A549 (cell line): ENCODE data around the gene VIPR2.

Experiments used
- CBX2 ChIP-seq: fragments of 200-600 bp; sonication (generic); IDR thresholded peaks from 2 replicates; pipeline ENCODE4 v1.6.1; 2016; ENCODE audit warnings: low read depth, mild to moderate bottlenecking, borderline replicate concordance
- CEBPB ChIP-seq, 2 experiments: fragments of >200 bp in 1 of 2; sonication (Bioruptor Twin) in 1 of 2; formaldehyde crosslinking in 1 of 2; IDR thresholded peaks; 2 replicates each; pipeline ENCODE4 v1.6.1; 2012 to 2016
- CHD4 ChIP-seq: fragments of 200-600 bp; sonication (generic); IDR thresholded peaks from 2 replicates; pipeline ENCODE4 v1.6.1; 2016; ENCODE audit warnings: antibody characterized with exemption, mild to moderate bottlenecking, borderline replicate concordance
- KDM1A ChIP-seq: fragments of 200-600 bp; sonication (generic); IDR thresholded peaks from 2 replicates; pipeline ENCODE4 v1.6.1; 2016; ENCODE audit warnings: low read depth, mild to moderate bottlenecking
- PHF8 ChIP-seq: fragments of 200-600 bp; sonication (generic); IDR thresholded peaks from 2 replicates; pipeline ENCODE4 v1.6.1; 2016; ENCODE audit warnings: low read depth, mild to moderate bottlenecking, antibody characterized with exemption, moderate library complexity, borderline replicate concordance
- POLR2A ChIP-seq: IDR thresholded peaks from 2 replicates; pipeline ENCODE4 v1.6.1; 2012; ENCODE audit warnings: mild to moderate bottlenecking, low read length
- RCOR1 ChIP-seq: fragments of 150-350 bp; IDR thresholded peaks from 2 replicates; pipeline ENCODE4 v1.6.1; 2014; ENCODE audit warnings: antibody characterized with exemption, low read length, low read depth
- RFX5 ChIP-seq: fragments of 450-650 bp; IDR thresholded peaks from 2 replicates; pipeline ENCODE4 v1.7.1; 2014; ENCODE audit warnings: antibody characterized with exemption, mild to moderate bottlenecking, moderate library complexity
- RNF2 ChIP-seq: fragments of 200-600 bp; sonication (generic); IDR thresholded peaks from 2 replicates; pipeline ENCODE4 v1.6.1; 2016; ENCODE audit warnings: low read depth, mild to moderate bottlenecking, antibody characterized with exemption, moderate library complexity, borderline replicate concordance
- SREBF2 ChIP-seq: fragments of 450-650 bp; IDR thresholded peaks from 2 replicates; pipeline ENCODE4 v1.6.1; 2014; ENCODE audit warnings: mild to moderate bottlenecking, moderate library complexity
- TP53 ChIP-seq: fragments of 250-450 bp; sonication (Bioruptor Pico); IDR thresholded peaks from 2 replicates; pipeline ENCODE4 v1.5.0; 2021; ENCODE audit warnings: mild to moderate bottlenecking, moderate library complexity
- ZNF302 ChIP-seq: fragments of 250-450 bp; sonication (Bioruptor Pico); IDR thresholded peaks from 2 replicates; pipeline ENCODE4 v1.9.0; 2021; ENCODE audit warnings: inconsistent platforms, mild to moderate bottlenecking, moderate library complexity
- TF ChIP-seq, protein P1 (sequence below): fragments of >200 bp; sonication (Bioruptor Twin); formaldehyde crosslinking; IDR thresholded peaks from 3 replicates; pipeline ENCODE4 v1.5.1; 2016
- TF ChIP-seq, protein P2 (sequence below): IDR thresholded peaks from 2 replicates; pipeline ENCODE4 v1.6.1; 2012

DNA sequence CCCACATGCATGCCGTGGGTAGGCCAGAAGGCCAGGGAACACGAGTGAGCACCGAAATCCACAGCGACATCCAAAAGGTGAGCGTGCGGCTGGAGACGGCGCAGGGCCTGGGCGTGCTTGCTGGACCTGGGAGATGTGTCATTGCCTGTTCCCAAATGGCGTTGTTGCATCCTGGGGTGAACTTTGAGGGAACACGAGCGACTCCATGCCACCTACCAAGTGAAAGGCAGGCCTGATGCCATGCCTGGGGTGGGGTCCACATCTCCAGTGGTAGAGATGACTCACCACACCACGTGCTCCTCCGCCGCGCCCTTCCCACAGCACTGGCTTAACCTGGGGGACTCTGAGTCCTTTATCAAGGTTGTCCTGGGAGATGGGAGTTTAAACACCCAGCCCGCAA, 24.7 kb upstream of the VIPR2 start:
- TF ChIP-seq, protein P1, sequence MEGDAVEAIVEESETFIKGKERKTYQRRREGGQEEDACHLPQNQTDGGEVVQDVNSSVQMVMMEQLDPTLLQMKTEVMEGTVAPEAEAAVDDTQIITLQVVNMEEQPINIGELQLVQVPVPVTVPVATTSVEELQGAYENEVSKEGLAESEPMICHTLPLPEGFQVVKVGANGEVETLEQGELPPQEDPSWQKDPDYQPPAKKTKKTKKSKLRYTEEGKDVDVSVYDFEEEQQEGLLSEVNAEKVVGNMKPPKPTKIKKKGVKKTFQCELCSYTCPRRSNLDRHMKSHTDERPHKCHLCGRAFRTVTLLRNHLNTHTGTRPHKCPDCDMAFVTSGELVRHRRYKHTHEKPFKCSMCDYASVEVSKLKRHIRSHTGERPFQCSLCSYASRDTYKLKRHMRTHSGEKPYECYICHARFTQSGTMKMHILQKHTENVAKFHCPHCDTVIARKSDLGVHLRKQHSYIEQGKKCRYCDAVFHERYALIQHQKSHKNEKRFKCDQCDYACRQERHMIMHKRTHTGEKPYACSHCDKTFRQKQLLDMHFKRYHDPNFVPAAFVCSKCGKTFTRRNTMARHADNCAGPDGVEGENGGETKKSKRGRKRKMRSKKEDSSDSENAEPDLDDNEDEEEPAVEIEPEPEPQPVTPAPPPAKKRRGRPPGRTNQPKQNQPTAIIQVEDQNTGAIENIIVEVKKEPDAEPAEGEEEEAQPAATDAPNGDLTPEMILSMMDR = no peak
- TF ChIP-seq KDM1A (no peak), POLR2A (no peak), RFX5 (no peak), RNF2 (no peak), CBX2 (no peak), ZNF302 (no peak), CEBPB (IDR thresholded peaks at IDR 0.05) (no peak), SREBF2 (no peak), RCOR1 (no peak), PHF8 (no peak), CHD4 (no peak), TP53 (CRISPR knock-in tag) (no peak)
- TF ChIP-seq, protein P2, sequence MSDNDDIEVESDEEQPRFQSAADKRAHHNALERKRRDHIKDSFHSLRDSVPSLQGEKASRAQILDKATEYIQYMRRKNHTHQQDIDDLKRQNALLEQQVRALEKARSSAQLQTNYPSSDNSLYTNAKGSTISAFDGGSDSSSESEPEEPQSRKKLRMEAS = no peak
